ENCODE results near the gene GMPS. TPM values are rescaled to one million over a fixed set of nuclear protein-coding genes. Genes with fewer than 3 reads are reported as not detected.

Gene GMPS
- total RNA-seq: 47.0 TPM

GRCh38 chr3:155870133-155870944, at the start of gene GMPS:
GMPS (plus strand) TSS chr3:155870650; CDS start chr3:155870871, 221 bp downstream.

GRCh38 chr3:155854141-155854940, 16.1 kb upstream of the GMPS start, which contains the start of gene SLC33A1:
SLC33A1 (minus strand) TSS chr3:155854427; CDS start chr3:155853997, 430 bp downstream.

Other genes with a start within 250 kb of the GMPS start
- 13.1 TPM for gene PLCH1, start 125.6 kb upstream of the GMPS start, total RNA-seq
- 5.0 TPM for gene C3orf33, start 64.4 kb upstream of the GMPS start, total RNA-seq
- 38.2 TPM for gene SLC33A1, start 16.2 kb upstream of the GMPS start, total RNA-seq
- gene KCNAB1, start 249.9 kb downstream of the GMPS start, total RNA-seq: 14.1 TPM

Data from parietal lobe (tissue), 1 donor.